Activated CD8-positive, alpha-beta memory T cell treated with anti-CD3 and anti-CD28 coated beads, Interleukin-2, amount 50 U/mL, for 24 hours (primary cell): ENCODE results near the gene DZIP3.
"Not testable (repeated sequence)": the region's sequence is repeated elsewhere in the genome, so short reads cannot be mapped to it uniquely, and the experiment has no call there.

Experiments used
- DNase-seq: peaks from one replicate; pipeline ENCODE4 v3.0.0-alpha.2; 2020; ENCODE audit errors: extremely low read depth

DZIP3 gene

DNA sequence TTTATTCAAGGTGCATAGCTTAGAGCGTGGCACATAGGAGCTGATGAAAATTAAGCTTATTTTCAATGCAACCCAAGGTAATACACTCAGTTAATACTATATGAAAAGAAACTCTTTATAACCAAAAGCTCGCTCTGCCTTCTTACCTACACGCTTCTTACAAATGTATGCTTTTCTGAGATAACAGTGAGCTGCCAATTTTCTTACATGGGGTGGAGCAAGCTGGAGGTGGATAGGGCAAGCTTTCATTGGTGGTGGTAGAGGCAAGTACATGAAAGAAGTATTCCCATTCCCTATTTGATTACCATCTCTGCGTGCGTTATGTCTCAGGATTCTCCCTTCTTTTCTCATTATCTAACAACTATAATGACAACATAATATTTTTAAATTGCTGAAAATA, 8.9 kb downstream of the DZIP3 start:
- no peak for DNase-seq

DNA sequence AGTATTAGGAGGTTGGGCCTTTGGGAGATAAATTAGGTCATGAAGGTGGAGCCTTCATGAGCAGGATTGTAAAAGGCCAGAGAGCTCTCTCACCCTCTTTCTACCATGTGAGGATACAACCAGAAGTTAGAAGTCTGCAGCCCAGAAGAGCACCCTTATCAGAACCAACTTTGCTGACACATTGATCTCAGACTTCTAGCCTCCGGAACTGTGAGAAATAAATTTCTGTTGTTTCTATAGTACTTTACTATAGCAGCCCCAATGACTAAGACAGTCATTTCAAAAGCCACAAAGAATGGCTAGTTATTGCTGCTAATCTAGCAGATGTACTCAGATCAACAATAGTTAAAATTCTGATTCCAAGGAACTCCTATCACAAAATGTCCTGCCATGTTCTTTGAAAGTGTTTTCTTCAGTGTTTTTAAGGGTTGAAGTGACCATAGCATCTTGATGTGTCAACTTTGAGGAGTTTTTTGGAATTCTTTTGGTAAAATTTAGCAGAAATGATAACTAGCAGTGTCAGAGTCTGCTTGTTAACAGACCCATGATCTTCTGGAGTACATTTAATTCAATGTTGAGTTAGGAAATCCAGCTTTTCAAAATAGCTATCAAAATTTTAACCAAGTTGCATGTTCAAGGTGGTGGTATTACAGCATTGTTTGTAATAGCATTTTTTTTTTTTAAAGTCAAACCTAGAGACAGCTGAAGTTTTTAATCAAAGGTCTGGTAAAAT, 10.3 kb downstream of the DZIP3 start:
- no peak for DNase-seq

DNA sequence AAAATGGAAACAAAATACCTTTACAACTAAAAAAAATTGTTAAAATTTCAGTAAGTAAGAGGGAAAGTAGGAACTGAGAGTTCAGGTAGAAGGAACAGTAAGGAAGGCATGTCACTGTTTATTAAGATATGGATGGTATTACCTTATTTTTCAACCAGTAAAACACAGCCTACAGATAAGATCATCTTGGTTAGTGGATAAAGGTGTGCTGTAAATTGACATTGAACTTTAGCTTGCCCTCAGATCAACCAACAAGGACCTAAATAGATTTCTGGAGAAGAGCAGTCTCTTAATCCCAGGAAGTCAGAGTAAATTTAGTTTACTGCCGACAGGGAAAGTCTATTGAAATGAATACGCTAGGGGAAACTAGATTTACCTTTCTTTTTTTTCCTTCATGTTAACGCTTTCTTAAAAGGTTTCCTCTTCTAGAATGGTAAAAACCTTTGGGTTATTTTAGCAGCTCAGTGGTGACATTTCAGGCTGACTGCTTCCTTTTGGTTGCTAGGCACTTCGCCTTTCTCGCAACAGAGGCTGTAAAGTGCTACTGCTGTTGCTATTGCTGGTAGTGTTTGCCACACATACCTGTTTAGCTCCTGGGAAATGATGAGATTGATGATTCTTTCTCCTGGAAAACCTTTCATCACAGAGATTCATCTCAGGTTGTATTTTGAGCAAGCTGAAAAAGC, 12.9 kb downstream of the DZIP3 start:
- DNase-seq: no peak

DNA sequence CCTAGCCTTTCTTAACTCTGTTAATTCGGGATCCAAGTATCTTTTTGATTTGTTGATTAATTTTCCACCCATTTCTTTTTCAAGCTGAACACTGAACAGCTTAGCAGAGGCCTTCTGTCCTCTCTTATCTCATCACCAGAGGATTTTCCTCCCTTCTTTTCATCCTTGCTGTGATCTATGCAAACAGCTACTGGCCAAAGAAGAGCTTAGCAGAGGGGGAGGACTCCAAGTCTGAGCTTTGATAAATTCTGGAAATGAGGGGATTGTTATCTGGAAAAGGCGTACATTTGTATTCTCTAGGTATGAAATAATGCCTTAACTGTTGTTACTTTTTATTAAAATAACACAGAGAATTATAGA, 13.4 kb downstream of the DZIP3 start:
- DNase-seq: no peak

DNA sequence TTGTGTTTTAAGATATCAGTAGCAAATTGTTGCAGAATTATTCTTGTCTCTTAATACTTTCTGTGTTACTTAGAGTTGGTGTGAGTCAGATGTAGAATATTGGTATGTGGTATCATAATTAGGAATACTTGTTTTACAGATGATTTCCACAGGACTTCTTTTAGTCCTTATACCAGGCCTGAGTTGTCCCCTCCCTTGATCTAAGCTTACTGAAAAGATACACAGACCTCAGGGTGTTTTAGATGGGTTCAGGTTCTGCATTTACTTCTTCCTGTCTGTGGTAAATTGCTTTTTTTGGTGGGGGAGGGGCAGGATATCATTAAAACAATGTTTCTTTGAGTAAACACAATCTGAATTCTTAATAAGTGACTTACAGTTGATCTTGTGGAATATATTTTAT, 14.2 kb downstream of the DZIP3 start:
- DNase-seq: no peak

DNA sequence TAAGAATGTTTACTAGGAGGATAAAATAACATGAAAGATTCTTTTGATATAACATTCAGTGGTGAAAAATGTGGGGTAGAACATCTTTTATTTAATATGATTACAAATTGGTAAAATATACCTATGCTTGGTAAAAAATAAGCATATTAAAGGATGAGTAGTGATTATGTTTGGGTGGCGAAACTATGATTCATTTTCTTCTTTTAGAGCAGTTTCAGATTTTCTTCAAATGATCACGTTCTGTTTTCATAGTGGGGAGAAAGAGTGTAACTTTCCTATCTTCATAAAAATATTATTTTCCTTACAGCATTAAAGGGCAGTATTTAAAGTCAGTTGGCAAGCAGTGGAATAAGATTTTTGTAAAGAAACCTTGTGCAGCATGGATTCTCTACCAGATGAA, 15.5 kb downstream of the DZIP3 start:
- no peak for DNase-seq

DNA sequence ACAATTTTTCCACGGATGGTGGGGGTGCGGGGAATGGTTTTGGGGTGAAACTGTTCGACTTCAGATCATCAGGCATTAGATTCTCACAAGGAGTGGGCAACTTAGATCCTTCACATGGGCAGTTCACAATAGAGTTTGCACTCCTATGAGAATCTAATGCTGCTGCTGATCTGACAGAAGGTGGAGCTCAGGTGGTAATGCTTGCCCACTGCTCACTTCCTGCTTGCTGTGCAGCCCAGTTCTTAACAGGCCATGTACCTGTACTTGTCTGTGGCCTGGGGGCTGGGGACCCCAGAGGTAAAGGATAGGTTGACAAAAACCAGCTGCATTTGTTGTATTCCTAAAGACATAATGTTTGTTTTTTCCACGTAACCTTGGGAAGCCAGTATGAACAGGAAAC, 16.0 kb downstream of the DZIP3 start:
- DNase-seq: no peak

DNA sequence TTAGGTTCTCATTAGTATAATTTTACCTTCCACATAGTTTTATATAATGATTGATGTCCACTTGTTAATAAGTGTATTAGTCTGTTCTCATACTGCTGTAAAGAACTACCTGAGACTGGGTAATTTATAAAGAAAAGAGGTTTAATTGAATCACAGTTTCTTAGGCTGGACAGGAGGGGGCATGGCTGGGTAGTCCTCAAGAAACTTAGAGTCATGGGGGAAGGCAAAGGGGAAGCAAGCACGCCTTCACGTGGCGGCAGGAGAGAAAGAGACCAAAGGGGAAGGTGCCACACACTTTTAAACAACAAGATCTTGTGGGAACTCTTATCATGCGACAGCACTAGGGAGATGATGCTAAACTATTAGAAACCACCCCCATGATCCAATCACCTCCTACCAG, 19.2 kb downstream of the DZIP3 start:
- no peak for DNase-seq

DNA sequence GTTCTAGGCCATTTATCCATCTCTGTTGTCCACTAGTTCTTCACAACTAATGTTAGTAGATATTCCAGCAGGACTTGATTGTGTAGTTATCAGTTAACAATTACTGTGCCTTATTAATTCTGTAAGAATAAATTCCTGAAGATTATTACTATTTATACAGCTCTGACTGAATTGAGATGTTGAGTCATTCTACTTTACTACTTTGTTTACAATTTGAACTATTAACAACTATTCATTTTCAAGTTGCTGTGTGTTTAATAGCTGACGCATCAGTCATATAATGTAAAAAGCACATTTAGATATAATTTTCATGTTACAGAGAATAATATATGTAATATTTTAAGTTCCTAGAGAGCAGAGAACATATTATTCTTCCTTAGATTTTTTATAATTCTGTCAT, 21.1 kb downstream of the DZIP3 start:
- DNase-seq: no peak

DNA sequence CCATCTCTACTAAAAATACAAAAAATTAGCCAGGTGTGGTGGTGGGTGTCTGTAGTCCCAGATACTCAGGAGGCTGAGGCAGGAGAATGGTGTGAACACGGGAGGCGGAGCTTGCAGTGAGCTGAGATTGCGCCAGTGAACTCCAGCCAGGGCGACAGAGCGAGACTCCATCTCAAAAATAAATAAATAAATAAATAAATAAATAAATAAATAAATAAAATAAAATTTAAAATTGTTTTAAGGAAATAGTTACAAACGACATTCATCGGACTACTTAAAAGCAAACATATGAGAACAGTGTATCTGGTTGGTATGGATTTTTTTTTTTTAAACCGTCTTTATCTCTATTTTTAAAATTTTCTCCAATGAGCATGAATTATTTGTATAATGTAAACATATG, 26.6 kb downstream of the DZIP3 start:
- DNase-seq: not testable (repeated sequence)

DNA sequence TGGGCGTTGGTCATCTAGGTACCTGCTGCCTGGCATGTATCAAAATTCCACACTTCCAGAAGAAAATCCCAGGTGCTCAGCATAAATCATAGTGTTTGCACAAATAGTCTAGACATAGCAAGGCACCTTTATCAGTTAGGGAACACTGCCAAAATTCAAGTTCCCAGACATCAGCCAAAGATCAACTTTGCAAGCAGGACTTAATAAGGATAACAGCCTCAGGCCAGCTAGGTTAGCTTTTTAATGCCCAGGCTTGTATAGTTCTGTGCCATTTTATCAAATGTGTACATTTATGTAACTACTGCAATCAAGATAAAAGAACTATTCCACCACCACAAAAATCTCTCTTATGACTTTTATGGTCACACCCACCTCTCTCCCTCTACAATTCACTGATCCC, 30.7 kb downstream of the DZIP3 start:
- no peak for DNase-seq

DNA sequence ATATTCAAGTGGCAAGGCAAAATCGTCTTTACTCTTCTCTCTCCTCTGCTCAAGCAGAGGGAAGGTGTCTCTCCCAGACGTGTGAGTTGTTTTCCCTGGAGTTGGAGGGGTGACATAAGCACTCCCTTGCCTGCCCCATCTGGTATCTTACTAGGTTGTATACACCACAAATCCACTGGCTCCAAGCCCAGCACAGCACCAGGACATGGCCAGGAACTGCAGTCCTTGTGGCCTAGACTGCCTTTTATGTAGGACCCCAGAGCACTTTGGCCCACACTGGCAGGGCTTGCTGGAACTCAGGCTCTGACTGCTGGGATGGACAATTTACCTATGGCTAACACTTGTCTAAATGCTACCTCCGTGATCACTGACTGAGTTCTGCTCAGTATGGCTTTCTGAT, 34.0 kb downstream of the DZIP3 start:
- no peak for DNase-seq

DNA sequence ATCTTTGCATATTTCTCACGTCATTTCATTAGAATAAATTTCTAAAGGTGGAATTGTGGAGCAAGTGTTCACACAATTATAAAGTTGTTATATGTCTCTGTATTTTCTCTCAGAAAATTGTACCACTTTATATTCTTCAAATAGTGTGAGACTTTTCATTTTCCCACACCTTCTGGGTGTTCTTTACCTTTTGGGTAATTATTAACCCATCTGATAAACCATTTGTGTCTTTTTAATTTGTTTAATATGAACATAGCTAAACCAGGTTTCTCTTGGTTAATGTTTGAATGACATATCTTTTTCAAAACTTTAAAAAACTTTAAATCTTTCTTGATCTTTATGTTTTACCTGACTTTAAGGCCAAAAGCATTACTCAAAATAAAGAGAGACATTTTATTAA, 40.5 kb downstream of the DZIP3 start:
- no peak for DNase-seq

DNA sequence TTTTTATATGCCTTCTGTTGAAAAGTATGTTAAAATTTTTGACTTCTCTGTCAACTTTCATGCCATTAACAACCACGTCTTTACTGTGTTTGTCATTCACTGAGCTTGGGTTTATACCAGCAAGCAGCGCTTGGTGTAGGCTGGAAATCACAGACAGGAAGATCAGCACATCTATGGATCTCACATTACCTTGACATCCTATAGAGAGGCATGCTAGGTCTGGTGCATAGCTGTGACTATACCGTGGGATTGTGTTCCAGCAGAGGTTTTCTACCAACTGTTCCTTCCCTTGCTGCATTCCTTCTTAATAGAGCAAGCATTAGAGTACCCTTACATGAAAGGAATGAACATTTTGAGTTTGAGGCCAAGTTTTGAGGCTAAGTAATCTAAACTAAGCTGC, 53.0 kb downstream of the DZIP3 start:
- no peak for DNase-seq

DNA sequence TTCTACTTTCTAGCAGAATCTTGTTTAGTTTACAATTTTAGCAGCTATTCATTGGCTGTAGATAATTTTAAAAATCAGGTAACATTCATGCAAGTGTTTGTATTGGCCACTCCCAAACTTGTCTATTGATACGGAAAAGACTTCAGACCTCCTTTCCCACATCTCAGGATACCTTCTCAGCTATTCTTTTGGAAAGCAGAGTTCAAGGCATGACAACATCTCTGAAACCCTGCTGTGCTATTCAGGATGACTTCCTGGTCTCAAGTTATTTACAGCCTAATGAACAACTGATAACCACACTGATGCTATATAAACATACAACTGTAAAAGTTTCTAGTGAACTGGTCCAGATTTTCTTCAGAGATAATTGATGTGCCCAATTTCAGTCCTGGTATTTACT, 55.8 kb downstream of the DZIP3 start:
- DNase-seq: no peak

DNA sequence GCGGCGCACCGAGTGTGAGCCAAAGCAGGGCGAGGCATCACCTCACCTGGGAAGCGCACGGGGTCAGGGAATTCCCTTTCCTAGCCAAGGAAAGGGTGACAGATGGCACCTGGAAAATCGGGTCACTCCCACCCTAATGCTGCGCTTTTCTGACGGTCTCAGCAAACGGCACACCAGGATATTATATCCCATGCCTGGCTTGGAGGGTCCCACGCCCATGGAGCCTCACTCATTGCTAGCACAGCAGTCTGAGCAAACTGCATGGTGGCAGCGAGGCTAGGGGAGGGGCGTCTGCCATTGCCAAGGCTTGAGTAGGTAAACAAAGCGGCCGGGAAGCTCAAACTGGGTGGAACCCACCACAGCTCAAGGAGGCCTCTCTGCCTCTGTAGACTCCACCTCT, 66.1 kb downstream of the DZIP3 start:
- DNase-seq: not testable (repeated sequence)

DNA sequence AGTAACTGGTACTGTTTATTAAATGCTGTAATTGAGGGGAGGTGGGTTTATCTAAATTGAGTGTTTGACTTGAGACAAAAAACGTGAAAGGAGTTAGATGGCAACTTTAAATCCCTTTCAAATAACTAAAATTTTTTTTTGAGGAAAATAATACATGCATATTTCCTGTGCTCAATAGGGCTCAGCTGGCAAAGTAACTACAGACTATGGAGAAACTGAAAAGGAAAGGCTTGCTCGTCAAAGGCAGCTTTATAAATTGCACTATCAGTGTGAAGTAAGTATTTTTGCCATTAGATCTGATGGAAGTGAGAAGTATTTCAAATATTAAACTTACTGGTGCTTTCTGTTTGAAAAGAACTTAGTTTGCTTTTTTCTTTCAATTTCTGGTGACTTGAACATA, 72.2 kb downstream of the DZIP3 start:
- DNase-seq: no peak

DNA sequence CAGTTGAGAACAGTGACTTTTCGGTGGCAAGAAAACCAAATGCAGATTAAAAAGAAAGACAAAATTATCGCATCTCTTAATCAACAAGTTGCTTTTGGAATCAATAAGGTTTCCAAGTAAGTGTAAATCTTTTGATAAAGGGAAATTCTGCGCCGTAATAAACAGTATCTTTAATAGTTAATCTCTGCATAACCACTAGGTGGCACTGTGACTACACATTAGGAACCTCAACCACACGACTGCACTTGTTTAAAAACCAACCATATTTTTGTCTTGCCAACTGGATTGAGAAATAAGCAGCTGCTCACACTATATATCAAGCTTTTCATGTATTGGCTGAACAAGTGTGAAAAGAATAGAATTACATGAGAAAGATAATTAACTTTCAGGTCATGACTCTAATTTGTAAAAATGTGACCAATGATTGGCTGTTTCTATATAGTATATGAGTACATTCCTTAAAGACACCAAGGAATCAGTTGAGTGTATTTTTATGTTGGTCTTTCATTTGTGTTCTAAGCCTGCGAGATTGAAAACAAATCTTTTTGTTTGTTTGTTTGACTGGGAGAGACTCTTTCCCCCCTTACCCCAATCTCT, 72.7 kb downstream of the DZIP3 start:
- DNase-seq: no peak

DNA sequence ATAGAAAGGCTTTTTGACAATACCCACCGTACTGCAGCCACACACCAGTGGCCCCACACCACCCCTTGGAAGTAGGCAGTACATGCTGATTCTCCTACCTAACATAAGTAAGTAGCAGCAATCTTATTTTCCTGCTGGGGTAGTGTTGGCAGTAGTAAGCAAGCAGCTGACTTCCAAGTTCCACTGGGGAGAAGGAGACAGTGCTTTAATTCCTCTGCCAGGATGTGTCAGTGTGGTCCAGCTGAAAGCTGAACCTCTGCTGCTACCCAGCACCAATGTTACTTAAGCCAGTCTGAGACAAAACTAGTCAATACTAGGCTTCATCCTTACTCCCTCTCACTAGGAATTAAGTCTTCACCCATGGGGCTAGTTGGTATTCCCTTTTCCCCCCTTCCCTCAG, 74.7 kb downstream of the DZIP3 start:
- no peak for DNase-seq

DNA sequence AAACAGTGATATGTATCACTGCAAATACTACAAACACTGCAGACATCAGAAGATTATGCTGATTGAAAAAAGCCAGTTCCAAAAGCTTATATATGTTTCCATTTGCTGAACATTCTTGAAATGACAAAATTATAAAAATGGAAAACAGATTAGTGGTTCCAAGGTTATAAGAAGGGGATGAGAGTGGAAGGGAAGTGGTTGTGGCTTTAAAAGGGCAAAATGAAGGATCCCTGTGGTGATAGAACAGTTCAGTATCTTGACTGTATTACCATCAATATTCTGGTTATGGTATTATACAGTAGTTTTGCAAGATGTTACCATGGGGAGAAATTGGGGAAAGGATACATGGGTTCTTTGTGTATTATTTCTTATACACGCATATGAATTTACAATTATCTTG, 77.8 kb downstream of the DZIP3 start:
- no peak for DNase-seq

DNA sequence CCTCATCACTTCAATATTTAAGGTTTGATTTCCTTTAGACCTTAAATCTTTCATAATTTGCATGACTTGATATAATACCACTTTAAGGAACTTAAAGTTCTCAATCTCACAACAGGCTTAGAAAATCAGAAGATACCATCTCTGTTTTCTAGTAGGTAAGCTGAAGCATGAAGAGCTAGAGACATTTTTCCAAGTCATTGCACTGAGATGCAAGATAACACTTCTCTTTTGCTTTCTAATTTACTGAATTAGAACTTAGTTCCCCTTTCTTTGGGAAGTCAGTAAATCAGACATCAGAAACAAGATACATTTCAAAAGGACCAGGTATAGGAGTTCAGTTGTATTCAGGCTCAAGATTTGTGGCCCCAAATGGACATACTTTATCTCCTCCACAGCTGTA, 79.7 kb downstream of the DZIP3 start:
- DNase-seq: no peak

DNA sequence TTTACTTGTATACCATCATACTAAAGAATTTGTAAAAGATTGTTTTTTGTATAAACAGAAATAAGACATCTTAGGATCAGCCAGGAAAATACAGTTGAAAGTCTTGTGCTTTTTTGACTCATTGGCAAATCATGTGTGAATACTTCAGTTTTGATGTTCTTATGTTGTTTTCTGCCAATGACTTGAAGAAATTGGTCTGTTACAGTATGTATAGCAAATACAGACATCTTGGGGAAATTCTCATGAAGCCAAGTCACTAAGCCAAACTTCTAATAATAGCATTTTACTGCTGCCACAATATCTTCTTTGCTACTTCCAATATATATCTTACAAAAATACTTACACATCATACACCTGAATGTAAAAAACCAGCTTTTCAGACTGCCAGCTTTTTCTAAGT, 83.2 kb downstream of the DZIP3 start:
- DNase-seq: no peak

DNA sequence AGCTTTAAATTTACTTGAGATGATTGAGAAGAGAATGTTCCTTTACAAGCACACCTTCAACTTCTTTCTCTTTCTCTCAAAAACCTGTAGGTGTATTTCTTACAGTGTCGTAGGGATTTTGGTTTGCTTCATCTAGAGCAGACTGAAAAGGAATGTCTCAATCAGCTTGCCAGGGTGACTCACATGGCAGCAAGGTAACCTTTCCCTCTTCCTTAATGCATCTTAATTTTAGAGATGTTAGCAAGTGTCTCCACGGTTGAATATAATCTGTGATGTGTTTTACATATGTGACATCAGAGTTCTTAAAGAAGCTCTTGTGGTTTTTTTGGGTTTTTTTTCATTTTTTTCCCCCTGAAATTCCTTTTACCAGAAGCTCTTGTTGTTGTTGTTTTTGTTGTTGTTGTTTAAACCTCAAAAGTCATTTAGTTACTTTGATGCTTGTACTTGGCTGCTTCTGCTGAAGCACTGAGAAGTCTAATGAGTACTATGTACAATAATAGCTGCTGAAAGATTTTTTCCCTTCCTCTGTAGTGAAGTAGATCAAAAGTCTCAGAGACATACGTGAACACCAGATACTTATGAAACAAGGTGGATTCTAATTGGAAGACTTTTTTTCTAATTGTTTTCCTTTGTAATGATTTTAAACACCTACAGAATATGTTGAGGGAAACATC, 84.6 kb downstream of the DZIP3 start:
- no peak for DNase-seq
